IMR-90 (cell line): ENCODE measurements around the gene FMNL1. TPM values are rescaled to one million over a fixed set of nuclear protein-coding genes. Genes with fewer than 3 reads are reported as not detected.

Experiments
- ATAC-seq: fragments of 200-7000 bp; cut with Tn5 transposase; 2 replicates; pipeline ENCODE4 v1.9.1; 2020; ENCODE audit warnings: low read depth, mild to moderate bottlenecking, moderate library complexity
- BruUV-seq: library from RNA; stranded (reverse); fragments of 400-500 nt; replicated peaks from 2 replicates; lab custom pipeline; 2021; lab: Mats Ljungman, UMichigan
- CTCF ChIA-PET: fragments of 300-600 bp; formaldehyde crosslinking; extraction: SDS; loops from one replicate; lab custom pipeline; 2021; ENCODE audit warnings: antibody characterized with exemption; lab: Yijun Ruan, JAX
- POLR2A ChIA-PET: fragments of 300-600 bp; sonication (Branson Sonifier 250); formaldehyde crosslinking; loops from one replicate; lab custom pipeline; 2022; ENCODE audit warnings: antibody characterized with exemption; ENCODE audit not compliant: unreplicated experiment; lab: Charles Lee
- DNase-seq: peaks from one replicate; pipeline ENCODE4 v3.0.0; 2013
- H2AFZ ChIP-seq: replicated peaks from 2 replicates; pipeline ENCODE3; 2013; ENCODE audit warnings: low read length, mild to moderate bottlenecking; ENCODE audit not compliant: poor library complexity
- H2AK5ac ChIP-seq: 2 replicates; pipeline ENCODE4 v1.6.1; 2013; ENCODE audit warnings: low read depth, low read length, inconsistent platforms
- H2AK9ac ChIP-seq: replicated peaks from 2 replicates; pipeline ENCODE3; 2013; ENCODE audit warnings: mild to moderate bottlenecking, low read depth, low read length, moderate library complexity; ENCODE audit not compliant: poor library complexity
- H2BK120ac ChIP-seq: 2 replicates; pipeline ENCODE4 v1.6.1; 2013; ENCODE audit warnings: low read depth, low read length, inconsistent platforms
- H2BK15ac ChIP-seq: 3 replicates; pipeline ENCODE4 v1.6.1; 2013; ENCODE audit warnings: low read depth, low read length, inconsistent platforms
- H2BK20ac ChIP-seq: 2 replicates; pipeline ENCODE4 v1.6.1; 2013; ENCODE audit warnings: low read depth, mild to moderate bottlenecking, inconsistent platforms, low read length, moderate library complexity
- H2BK5ac ChIP-seq: 2 replicates; pipeline ENCODE4 v1.6.1; 2013; ENCODE audit warnings: mild to moderate bottlenecking, low read depth, low read length, inconsistent platforms; ENCODE audit not compliant: poor library complexity, severe bottlenecking
- H3K14ac ChIP-seq: replicated peaks from 2 replicates; pipeline ENCODE4 v1.6.1; 2013; ENCODE audit warnings: low read depth, low read length, inconsistent platforms
- H3K18ac ChIP-seq: 2 replicates; pipeline ENCODE4 v1.6.1; 2013; ENCODE audit warnings: low read depth, low read length, control low read depth
- H3K23ac ChIP-seq: 2 replicates; pipeline ENCODE4 v1.6.1; 2013; ENCODE audit warnings: low read depth, low read length, inconsistent platforms
- H3K27ac ChIP-seq: 2 replicates; pipeline ENCODE4 v1.5.1; 2013; ENCODE audit warnings: mild to moderate bottlenecking, control low read depth, low read length; ENCODE audit not compliant: insufficient read depth
- H3K27me3 ChIP-seq: 2 replicates; pipeline ENCODE4 v1.6.1; 2013; ENCODE audit warnings: low read length; ENCODE audit not compliant: control insufficient read depth, insufficient read depth
- H3K36me3 ChIP-seq: 2 replicates; pipeline ENCODE4 v1.6.1; 2013; ENCODE audit warnings: low read length, mixed read lengths; ENCODE audit not compliant: control insufficient read depth, insufficient read depth
- H3K4ac ChIP-seq: 2 replicates; pipeline ENCODE4 v1.6.1; 2013; ENCODE audit warnings: low read depth, low read length, inconsistent platforms
- H3K4me1 ChIP-seq: 2 replicates; pipeline ENCODE4 v1.6.1; 2013; ENCODE audit warnings: low read length, mixed read lengths; ENCODE audit not compliant: control insufficient read depth, insufficient read depth
- H3K4me2 ChIP-seq: 2 replicates; pipeline ENCODE4 v1.6.1; 2013; ENCODE audit warnings: low read depth, mild to moderate bottlenecking, control low read depth, low read length, moderate library complexity
- H3K4me3 ChIP-seq: 2 replicates; pipeline ENCODE4 v1.5.1; 2013; ENCODE audit warnings: low read depth, mild to moderate bottlenecking, control low read depth, low read length, moderate library complexity; ENCODE audit not compliant: insufficient read depth
- H3K56ac ChIP-seq: 2 replicates; pipeline ENCODE4 v1.6.1; 2013; ENCODE audit warnings: low read length, inconsistent platforms; ENCODE audit not compliant: insufficient read depth; ENCODE audit errors: extremely low read depth
- H3K79me1 ChIP-seq, 2 experiments: 2 replicates each; pipeline ENCODE4 v1.6.1; 2013; ENCODE audit warnings: low read length in 2 of 2, inconsistent platforms in 1 of 2, low read depth in 1 of 2
- H3K9ac ChIP-seq: 2 replicates; pipeline ENCODE4 v1.6.1; 2013; ENCODE audit warnings: low read depth, low read length, control low read depth
- H3K9me1 ChIP-seq: 2 replicates; pipeline ENCODE4 v1.6.1; 2013; ENCODE audit warnings: low read length, inconsistent platforms; ENCODE audit not compliant: insufficient read depth
- H3K9me3 ChIP-seq: 2 replicates; pipeline ENCODE4 v1.6.1; 2013; ENCODE audit warnings: low read length; ENCODE audit not compliant: control insufficient read depth, insufficient read depth
- H4K20me1 ChIP-seq: 2 replicates; pipeline ENCODE4 v1.6.1; 2013; ENCODE audit warnings: low read length, inconsistent platforms; ENCODE audit not compliant: insufficient read depth
- H4K5ac ChIP-seq: 2 replicates; pipeline ENCODE4 v1.6.1; 2013; ENCODE audit warnings: mild to moderate bottlenecking, low read depth, low read length, control low read depth
- H4K8ac ChIP-seq, 2 experiments: 2 replicates each; pipeline ENCODE4 v1.6.1; 2013; ENCODE audit warnings: low read depth in 2 of 2, low read length in 2 of 2, control low read depth in 1 of 2, inconsistent platforms in 1 of 2
- H4K91ac ChIP-seq: 2 replicates; pipeline ENCODE4 v1.6.1; 2013; ENCODE audit warnings: low read depth, low read length, inconsistent platforms; ENCODE audit not compliant: insufficient read depth
- ELK1 ChIP-seq: fragments of 150-350 bp; IDR thresholded peaks from 2 replicates; pipeline ENCODE4 v1.6.1; 2016; ENCODE audit warnings: low read depth, mild to moderate bottlenecking, low read length, moderate library complexity, borderline replicate concordance
- WGBS, 2 experiments: methylation state at CpG; one replicate each; pipeline versions ENCODE4 v1.1.5 to v1.1.7; 2013; ENCODE audit warnings: missing lambda C conversion rate in 2 of 2; ENCODE audit not compliant: insufficient read length in 1 of 2; ENCODE audit errors: extremely low coverage in 2 of 2; 5-methylcytosine and 5-hydroxymethylcytosine counted together
- dilution Hi-C: fragments of 300-500 bp; cut with HindIII; formaldehyde crosslinking; loops from one replicate; pipeline ENCODE4 v1.14.3; 2018; ENCODE audit warnings: low sequenced_read_pairs; ENCODE audit not compliant: unreplicated experiment
- in situ Hi-C: fragments of 300-500 bp; cut with MboI; formaldehyde crosslinking; loops from 3 replicates; pipeline ENCODE4 v1.14.3; 2019; ENCODE audit warnings: low sequenced_read_pairs, inconsistent platforms, mixed read lengths
- intact Hi-C: fragments of 100-400 bp; cut with micrococcal nuclease; formaldehyde crosslinking; loops from 2 replicates; pipeline ENCODE4 v1.10.0; 2022
- polyA plus RNA-seq, 3 experiments: library from polyadenylated mRNA; depleted of rRNA; stranded (reverse); fragments of >200 nt; gene quantifications; 2 replicates each; pipeline ENCODE4 v1.2.3, GENCODE V29; 2012; ENCODE audit warnings: low replicate concordance in 1 of 3
- total RNA-seq: library from RNA; depleted of rRNA; stranded (reverse); fragments of >200 nt; gene quantifications from 2 replicates; pipeline ENCODE4 v1.2.3, GENCODE V29; 2012
- TF ChIP-seq, protein P1 (sequence below): conservative IDR thresholded peaks from 2 replicates; pipeline ENCODE4 v1.5.1; 2012; ENCODE audit warnings: mild to moderate bottlenecking, low read depth, low read length, improper control_type of control experiment

The FMNL1 gene
- total and polyA plus RNA-seq, 2 of the 4 experiments (the other 2 are of a cell fraction) = 0.36 to 2.3 TPM

GRCh38 chr17:45234641-45235415, 13.1 kb downstream of the FMNL1 start:
- no peak for DNase-seq
- Histone ChIP-seq H4K5ac (no peak overlapping the region), H2AFZ (no peak overlapping the region), H2BK5ac (no peak overlapping the region), H3K18ac (no peak overlapping the region), H3K23ac (no peak overlapping the region), H3K36me3 (peaks cover 5% of the 10 kb centered on the region; the same call in 1 of the 2 replicates), H3K27me3 (no peaks in the 10 kb centered on the region), H4K91ac (no peak overlapping the region), H3K4ac (no peak overlapping the region), H2BK20ac (no peak overlapping the region), H2BK120ac (no peak overlapping the region), H3K79me1 (peaks cover 0 to 2% of the 10 kb centered on the region in 2 experiments; a peak in 1 of 4 replicates), H3K4me2 (no peak overlapping the region), H3K14ac (no peak overlapping the region), H2AK5ac (no peak overlapping the region), H3K9me3 (no peaks in the 10 kb centered on the region), H3K4me3 (no peak overlapping the region), H2BK15ac (no peak overlapping the region), H3K27ac (no peak overlapping the region), H2AK9ac (no peak overlapping the region), H3K56ac (no peak overlapping the region), H3K4me1 (peaks cover 15% of the 10 kb centered on the region), H3K9me1 (peaks cover 11% of the 10 kb centered on the region; the same call in 1 of the 2 replicates), H4K8ac (no peak overlapping the region), H3K9ac (no peak overlapping the region), H4K20me1 (no peaks in the 10 kb centered on the region)
- no peak for ATAC-seq
- no CpG with 5 or more reads among the region's 6 CpGs for WGBS, 2 experiments
- no TSS peak for BruUV-seq
- POLR2A ChIA-PET = no interaction called here
- in situ Hi-C loops (no loop called here), intact Hi-C loops (loop anchor here (1.0 kb wide), 1 partner anchor 16 kb away; no protein-coding TSS in a partner anchor), dilution Hi-C loops (no loop called here)
- TF ChIP-seq, protein P1, sequence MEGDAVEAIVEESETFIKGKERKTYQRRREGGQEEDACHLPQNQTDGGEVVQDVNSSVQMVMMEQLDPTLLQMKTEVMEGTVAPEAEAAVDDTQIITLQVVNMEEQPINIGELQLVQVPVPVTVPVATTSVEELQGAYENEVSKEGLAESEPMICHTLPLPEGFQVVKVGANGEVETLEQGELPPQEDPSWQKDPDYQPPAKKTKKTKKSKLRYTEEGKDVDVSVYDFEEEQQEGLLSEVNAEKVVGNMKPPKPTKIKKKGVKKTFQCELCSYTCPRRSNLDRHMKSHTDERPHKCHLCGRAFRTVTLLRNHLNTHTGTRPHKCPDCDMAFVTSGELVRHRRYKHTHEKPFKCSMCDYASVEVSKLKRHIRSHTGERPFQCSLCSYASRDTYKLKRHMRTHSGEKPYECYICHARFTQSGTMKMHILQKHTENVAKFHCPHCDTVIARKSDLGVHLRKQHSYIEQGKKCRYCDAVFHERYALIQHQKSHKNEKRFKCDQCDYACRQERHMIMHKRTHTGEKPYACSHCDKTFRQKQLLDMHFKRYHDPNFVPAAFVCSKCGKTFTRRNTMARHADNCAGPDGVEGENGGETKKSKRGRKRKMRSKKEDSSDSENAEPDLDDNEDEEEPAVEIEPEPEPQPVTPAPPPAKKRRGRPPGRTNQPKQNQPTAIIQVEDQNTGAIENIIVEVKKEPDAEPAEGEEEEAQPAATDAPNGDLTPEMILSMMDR = 0 out of 2 replicates have a peak, but pooled peaks have one; percentile 11
- TF ChIP-seq ELK1 = no peak
- CTCF ChIA-PET = interaction anchor here (0.7 to 1.9 kb wide), 3 partner anchors 16 to 136 kb away, joined by 3 to 7 read pairs (median 3); no protein-coding TSS in a partner anchor
